PC-9 (cell line): ENCODE data around the gene SLX4. TPM values are rescaled to one million over a fixed set of nuclear protein-coding genes. Genes with fewer than 3 reads are reported as not detected.

Experiments used
- BruUV-seq: library from RNA; stranded (reverse); fragments of 400-500 nt; replicated peaks from 2 replicates; lab custom pipeline; 2021; lab: Mats Ljungman, UMichigan
- CTCF ChIA-PET: fragments of 300-600 bp; sonication (Branson Sonifier 250); formaldehyde crosslinking; loops from one replicate; lab custom pipeline; 2022; ENCODE audit warnings: antibody characterized with exemption; lab: Charles Lee
- POLR2A ChIA-PET: fragments of 300-600 bp; sonication (Branson Sonifier 250); formaldehyde crosslinking; loops from one replicate; lab custom pipeline; 2022; ENCODE audit warnings: antibody characterized with exemption; ENCODE audit not compliant: unreplicated experiment; lab: Charles Lee
- DNase-seq, 2 experiments: peaks; one replicate each; pipeline versions ENCODE4 v3.0.0 to v3.0.0-alpha.2; 2015 to 2022; ENCODE audit warnings: mixed read lengths in 1 of 2
- H2AFZ ChIP-seq: fragments of 200-600 bp; sonication (generic); 2 replicates; pipeline ENCODE4 v1.8.1; 2017; ENCODE audit warnings: antibody characterized with exemption
- H3F3A ChIP-seq: fragments of 200-600 bp; sonication (generic); 2 replicates; pipeline ENCODE4 v1.8.1; 2017; ENCODE audit warnings: antibody characterized with exemption, mild to moderate bottlenecking, low read depth; ENCODE audit not compliant: insufficient read depth
- H3K27ac ChIP-seq: fragments of 200-600 bp; sonication (generic); 2 replicates; pipeline ENCODE4 v1.6.1; 2016; ENCODE audit warnings: mixed run types
- H3K27me3 ChIP-seq: fragments of 200-600 bp; sonication (generic); 2 replicates; pipeline ENCODE4 v1.6.1; 2016; ENCODE audit warnings: low read depth, mixed run types; ENCODE audit not compliant: insufficient read depth
- H3K36me3 ChIP-seq: fragments of 200-600 bp; sonication (generic); 2 replicates; pipeline ENCODE4 v1.6.1; 2016; ENCODE audit warnings: low read depth, mixed run types
- H3K4me1 ChIP-seq: fragments of 200-600 bp; sonication (generic); replicated peaks from 2 replicates; pipeline ENCODE4 v1.6.1; 2016; ENCODE audit warnings: mixed run types; ENCODE audit not compliant: insufficient read depth
- H3K4me2 ChIP-seq: fragments of 200-600 bp; sonication (generic); 2 replicates; pipeline ENCODE4 v1.6.1; 2017; ENCODE audit warnings: mixed run types
- H3K4me3 ChIP-seq: fragments of 200-600 bp; sonication (generic); 2 replicates; pipeline ENCODE4 v1.6.1; 2016; ENCODE audit warnings: mixed run types
- H3K79me2 ChIP-seq: fragments of 200-600 bp; sonication (generic); 2 replicates; pipeline ENCODE4 v1.6.1; 2017; ENCODE audit warnings: low read depth, mixed run types
- H3K9me2 ChIP-seq: fragments of 200-600 bp; sonication (generic); 2 replicates; pipeline ENCODE4 v1.8.1; 2017; ENCODE audit warnings: mild to moderate bottlenecking; ENCODE audit not compliant: insufficient read depth
- H3K9me3 ChIP-seq: fragments of 200-600 bp; sonication (generic); 2 replicates; pipeline ENCODE4 v1.8.1; 2016; ENCODE audit warnings: low read depth; ENCODE audit not compliant: insufficient read depth
- H4K20me1 ChIP-seq: fragments of 200-600 bp; sonication (generic); 2 replicates; pipeline ENCODE4 v1.8.1; 2017; ENCODE audit not compliant: insufficient read depth
- EZH2 ChIP-seq: fragments of 200-600 bp; sonication (generic); IDR thresholded peaks from 2 replicates; pipeline ENCODE4 v1.8.0; 2017; ENCODE audit warnings: antibody characterized with exemption, low read depth
- intact Hi-C: fragments of 100-400 bp; cut with micrococcal nuclease; formaldehyde crosslinking; loops from one replicate; pipeline ENCODE4 v1.10.0; 2022; ENCODE audit not compliant: unreplicated experiment
- total RNA-seq: library from RNA; stranded (reverse); gene quantifications from 2 replicates; pipeline ENCODE4 v1.2.3, GENCODE V29; 2021
- TF ChIP-seq, protein P1 (sequence below): fragments of 200-600 bp; sonication (generic); conservative IDR thresholded peaks from 2 replicates; pipeline ENCODE4 v1.6.1; 2017; ENCODE audit warnings: mixed run types, antibody characterized with exemption, mild to moderate bottlenecking, moderate library complexity

The SLX4 gene
- total RNA-seq, 1 experiment from 2014 or later, result 13.8 TPM

- POLR2A ChIA-PET, result no interaction called here
- DNase-seq, result no peak
- Histone ChIP-seq H3K79me2 (no peaks in the 10 kb centered on the region), H3K9me2 (no peaks in the 10 kb centered on the region), H3K9me3 (no peaks in the 10 kb centered on the region), H4K20me1 (no peaks in the 10 kb centered on the region), H2AFZ (no peak overlapping the region), H3K4me1 (no peaks in the 10 kb centered on the region), H3K4me3 (no peak overlapping the region), H3K4me2 (no peak overlapping the region), H3F3A (no peaks in the 10 kb centered on the region), H3K27me3 (no peaks in the 10 kb centered on the region), H3K36me3 (no peaks in the 10 kb centered on the region), H3K27ac (no peak overlapping the region)
- intact Hi-C loops, result no loop called here
- TF ChIP-seq, protein P1, sequence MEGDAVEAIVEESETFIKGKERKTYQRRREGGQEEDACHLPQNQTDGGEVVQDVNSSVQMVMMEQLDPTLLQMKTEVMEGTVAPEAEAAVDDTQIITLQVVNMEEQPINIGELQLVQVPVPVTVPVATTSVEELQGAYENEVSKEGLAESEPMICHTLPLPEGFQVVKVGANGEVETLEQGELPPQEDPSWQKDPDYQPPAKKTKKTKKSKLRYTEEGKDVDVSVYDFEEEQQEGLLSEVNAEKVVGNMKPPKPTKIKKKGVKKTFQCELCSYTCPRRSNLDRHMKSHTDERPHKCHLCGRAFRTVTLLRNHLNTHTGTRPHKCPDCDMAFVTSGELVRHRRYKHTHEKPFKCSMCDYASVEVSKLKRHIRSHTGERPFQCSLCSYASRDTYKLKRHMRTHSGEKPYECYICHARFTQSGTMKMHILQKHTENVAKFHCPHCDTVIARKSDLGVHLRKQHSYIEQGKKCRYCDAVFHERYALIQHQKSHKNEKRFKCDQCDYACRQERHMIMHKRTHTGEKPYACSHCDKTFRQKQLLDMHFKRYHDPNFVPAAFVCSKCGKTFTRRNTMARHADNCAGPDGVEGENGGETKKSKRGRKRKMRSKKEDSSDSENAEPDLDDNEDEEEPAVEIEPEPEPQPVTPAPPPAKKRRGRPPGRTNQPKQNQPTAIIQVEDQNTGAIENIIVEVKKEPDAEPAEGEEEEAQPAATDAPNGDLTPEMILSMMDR, result no peak
- TF ChIP-seq EZH2, result no peak
- BruUV-seq, result no TSS peak
- CTCF ChIA-PET, result no interaction called here
Measured at GRCh38 chr16:3597676-3598075, 13.7 kb downstream of the SLX4 start.

DNA sequence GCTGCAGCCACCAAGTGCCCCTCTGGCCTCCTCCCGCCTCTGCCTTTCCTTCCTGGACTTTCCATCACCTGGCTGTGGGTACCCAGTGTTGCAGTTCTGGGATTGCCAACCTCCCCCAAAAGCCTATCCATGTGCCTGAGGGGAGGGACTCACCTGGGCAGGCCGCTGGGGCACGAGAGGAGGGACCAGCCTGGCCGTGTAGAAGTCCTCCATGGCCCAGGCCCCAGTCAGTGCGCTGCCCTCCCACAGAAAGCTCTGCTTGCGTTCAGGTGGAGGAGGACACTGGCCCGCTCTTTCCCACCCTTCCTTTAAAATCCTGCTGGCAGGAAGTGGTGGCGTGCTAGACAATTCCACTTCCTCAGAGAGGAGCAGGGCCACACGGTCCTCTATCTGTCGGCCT lies 14.2 kb downstream of the SLX4 start:
- no peak overlapping the region for H3K4me3 ChIP-seq
- H3K79me2 ChIP-seq, result no peaks in the 10 kb centered on the region
- POLR2A ChIA-PET, result no interaction called here

DNA sequence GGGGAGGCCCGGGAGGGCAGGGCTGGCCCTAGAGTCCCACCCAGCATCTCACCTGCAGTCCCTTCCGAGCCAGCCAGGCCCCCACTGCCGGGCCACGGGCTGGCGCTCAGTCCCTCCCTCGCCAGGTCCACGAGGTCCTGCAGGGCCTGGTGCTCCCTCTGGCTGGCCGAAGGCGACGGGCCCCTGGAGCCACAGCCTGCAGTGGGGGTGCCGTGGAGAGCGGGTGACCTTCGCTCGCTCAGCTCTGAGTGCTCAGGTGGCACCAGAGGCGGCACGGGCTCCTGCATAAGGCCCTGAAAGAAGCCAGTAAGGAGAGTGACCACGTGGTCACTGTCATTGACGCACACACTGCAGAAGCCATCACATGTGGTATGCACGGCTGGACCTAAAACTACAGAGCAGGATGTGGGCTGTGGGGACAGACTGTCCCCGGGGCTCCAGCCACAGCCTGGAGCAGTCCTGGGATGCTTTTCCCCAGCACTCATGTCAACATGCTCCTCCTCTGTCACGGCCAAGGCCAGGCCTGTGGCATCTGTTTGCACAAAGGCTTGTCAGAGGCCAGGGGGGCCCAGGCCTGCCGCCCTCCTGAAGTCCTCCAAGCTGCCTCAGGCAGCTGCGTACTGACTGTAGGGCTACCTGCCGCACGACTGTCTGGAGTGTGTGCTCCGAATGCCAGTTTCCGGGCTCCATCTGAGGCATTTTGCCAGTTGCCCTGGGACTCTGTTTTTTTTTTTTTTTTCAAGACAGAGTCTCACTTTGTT lies 15.1 kb downstream of the SLX4 start:
- ChIA-PET POLR2A (no interaction called here), CTCF (interaction anchor here (0.6 kb wide), 1 partner anchor 323 kb away, joined by 3 read pairs; no protein-coding TSS in a partner anchor)
- Histone ChIP-seq H3F3A (no peaks in the 10 kb centered on the region), H3K4me3 (no peak overlapping the region), H3K9me2 (no peaks in the 10 kb centered on the region), H3K9me3 (no peaks in the 10 kb centered on the region), H3K4me2 (no peak overlapping the region), H4K20me1 (no peaks in the 10 kb centered on the region), H3K27me3 (no peaks in the 10 kb centered on the region), H3K36me3 (no peaks in the 10 kb centered on the region), H3K79me2 (no peaks in the 10 kb centered on the region), H2AFZ (no peak overlapping the region), H3K27ac (no peak overlapping the region), H3K4me1 (no peaks in the 10 kb centered on the region)
- DNase-seq, result no peak
- BruUV-seq, result no TSS peak
- TF ChIP-seq EZH2, result no peak
- TF ChIP-seq, protein P1, result no peak
- intact Hi-C loops, result no loop called here

More for the DNA sequence above, 14.2 kb downstream of the SLX4 start:
- no peak for DNase-seq
- Histone ChIP-seq H3K9me3 (no peaks in the 10 kb centered on the region), H4K20me1 (no peaks in the 10 kb centered on the region), H3K9me2 (no peaks in the 10 kb centered on the region), H3K36me3 (no peaks in the 10 kb centered on the region), H3K4me1 (no peaks in the 10 kb centered on the region), H3K4me2 (no peak overlapping the region), H2AFZ (no peak overlapping the region), H3F3A (no peaks in the 10 kb centered on the region), H3K27me3 (no peaks in the 10 kb centered on the region), H3K27ac (no peak overlapping the region)
- intact Hi-C loops, result no loop called here
- TF ChIP-seq, protein P1, result no peak
- TF ChIP-seq EZH2, result no peak
- CTCF ChIA-PET, result no interaction called here
- BruUV-seq, result no TSS peak
